IPS-NIHi7 (cell line): ENCODE results near the gene SEH1L.
A peak's percentile ranks its signal among the peaks of the same experiment; 100 is the strongest.
"Not testable (repeated sequence)": the region's sequence is repeated elsewhere in the genome, so short reads cannot be mapped to it uniquely, and the experiment has no call there.

Experiments used
- DNase-seq: peaks from one replicate; pipeline ENCODE4 v3.0.0; 2012; ENCODE audit warnings: mixed read lengths; ENCODE audit errors: extremely low spot score

SEH1L gene

DNA sequence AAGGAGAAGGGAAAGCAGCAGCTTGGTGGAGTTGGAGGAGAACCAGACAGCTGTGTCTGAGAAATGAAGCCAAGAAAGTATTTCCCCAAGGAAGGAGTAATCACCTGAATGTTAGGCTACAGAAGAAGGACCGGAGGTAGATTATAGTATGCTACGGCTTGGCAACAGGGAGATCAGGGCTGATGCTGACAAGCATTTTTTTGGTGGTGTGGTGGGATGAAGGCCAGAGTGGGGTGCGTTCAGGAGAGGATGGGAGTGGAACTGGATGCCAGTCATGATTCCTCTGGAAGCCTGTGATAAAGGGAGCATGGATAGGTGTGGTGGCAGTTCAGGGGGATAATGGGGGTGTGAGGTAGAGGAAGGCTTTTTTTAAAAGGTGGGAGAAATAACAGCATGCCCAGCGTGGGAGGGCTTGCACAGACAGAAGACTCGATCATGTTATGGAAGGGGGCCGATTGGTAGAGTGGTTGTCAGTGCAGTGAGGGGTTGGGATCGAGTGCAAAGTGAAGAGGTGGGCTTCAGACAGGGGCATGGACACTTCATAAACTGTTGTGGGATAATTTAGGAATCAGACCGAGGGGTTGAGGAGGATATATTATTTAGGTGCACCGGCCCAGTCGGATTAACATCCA, 49.0 kb downstream of the SEH1L start:
- DNase-seq: no peak

DNA sequence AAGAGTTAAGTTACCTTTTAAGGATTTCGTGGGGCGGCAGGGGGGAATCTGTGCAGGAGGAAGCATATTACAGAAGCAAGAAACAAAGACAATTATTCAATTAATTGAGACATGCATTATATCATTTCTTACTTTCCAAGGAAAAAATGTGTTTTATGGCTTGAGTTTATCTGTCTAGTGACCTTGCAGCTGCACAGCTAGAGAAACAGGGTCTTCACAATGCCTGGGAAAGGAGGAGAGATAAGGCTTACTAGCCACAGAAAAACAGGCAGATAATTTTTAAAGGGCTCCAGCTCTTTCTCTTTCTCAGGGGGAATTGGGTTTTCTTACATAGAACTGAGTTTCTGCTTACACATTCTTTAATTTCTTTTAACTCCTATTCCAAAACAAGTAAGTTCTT, 49.5 kb downstream of the SEH1L start:
- DNase-seq: not testable (repeated sequence)

DNA sequence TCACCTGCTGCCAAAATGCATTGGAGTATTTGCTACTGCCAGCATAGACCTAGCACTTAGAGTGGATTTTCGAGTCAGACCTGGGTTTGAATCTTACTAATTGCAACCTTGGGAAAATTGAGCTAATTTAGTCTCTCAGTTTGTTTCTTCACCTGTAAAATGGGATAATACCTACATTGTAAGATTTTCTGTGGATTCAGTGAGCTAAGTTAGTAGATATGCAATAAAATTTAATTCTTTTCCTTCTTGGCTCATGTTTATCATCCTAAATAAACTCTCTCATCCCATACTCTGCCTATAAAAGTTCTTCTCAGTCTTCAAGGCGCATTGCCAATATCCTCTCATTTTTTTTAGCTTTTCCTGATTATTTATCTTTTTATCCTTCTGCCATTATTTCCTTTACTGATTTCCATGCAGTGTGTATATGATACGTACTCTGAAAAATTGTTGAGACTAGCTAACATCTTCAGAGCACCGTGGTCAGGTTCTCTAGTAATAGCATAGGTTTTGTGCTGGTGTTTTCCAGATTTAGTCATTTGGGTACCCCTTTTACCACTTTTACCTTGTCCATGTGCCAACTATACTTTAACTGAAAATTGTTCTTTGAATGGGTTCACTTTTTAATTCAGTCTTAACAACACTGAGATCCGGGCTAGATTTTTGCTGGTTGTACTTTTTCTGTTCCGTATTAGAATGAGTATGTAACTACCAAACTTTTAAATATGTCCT, 50.7 kb downstream of the SEH1L start:
- no peak for DNase-seq

DNA sequence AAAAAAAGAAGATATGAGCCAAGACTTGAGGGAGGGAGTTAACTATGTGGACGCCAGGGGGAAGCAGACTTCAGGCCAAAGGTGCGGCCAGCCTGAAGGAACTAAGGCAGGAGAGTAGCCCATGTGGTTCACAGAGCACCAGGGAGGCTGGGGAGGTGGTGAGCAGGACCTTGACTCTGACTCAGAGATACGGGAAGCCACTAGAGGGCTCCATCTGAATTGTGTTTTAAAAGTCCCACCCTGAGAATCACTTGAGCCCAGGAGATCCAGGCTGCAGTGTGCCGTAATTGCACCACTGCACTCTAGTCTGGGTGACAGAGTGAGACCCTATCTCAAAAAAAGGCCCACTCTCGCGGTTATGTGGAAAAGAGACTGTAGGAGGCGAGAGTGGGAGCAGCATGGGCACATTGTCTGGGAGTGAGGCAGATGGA, 55.7 kb downstream of the SEH1L start:
- DNase-seq: peak; percentile 89

DNA sequence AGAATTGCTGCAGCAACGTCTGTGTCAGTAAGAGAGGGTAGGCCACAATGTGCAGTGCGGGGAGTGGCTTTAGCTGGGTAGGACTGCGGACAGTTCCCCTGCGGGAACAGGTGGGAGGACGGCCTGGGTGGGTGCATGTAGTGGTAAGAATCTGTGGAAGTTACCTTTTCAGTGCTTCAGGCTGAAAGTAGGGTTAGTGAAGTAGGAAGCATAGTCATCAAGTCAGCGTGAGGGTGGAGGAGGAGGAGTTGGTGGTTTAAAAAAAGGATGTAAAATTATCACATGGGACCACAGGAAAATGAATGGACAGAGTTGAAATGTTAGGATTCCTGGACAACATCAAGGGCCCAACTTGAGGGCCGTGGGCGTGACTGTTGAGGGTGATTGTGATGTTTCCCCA, 56.6 kb downstream of the SEH1L start:
- no peak for DNase-seq

DNA sequence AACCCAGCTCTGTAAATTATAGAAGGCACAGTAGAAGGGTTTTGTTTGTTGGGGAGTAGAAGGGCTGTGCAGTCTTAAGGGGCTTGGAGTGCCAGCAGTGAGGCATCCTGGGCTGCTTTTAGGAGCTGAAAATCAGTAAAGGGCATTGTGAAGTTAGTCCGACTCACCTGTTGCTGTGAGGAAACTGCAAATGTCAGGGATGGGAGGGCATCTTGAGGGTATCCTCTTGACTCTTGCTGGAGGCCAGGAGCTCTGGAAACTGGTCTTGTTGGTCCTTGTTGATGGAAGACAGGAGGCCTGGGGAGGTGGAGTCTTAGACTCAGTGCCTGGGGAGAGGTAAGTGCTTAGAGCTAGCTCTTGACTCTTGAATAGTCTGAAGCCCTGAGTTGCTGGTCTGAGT, 57.5 kb downstream of the SEH1L start:
- DNase-seq: no peak

DNA sequence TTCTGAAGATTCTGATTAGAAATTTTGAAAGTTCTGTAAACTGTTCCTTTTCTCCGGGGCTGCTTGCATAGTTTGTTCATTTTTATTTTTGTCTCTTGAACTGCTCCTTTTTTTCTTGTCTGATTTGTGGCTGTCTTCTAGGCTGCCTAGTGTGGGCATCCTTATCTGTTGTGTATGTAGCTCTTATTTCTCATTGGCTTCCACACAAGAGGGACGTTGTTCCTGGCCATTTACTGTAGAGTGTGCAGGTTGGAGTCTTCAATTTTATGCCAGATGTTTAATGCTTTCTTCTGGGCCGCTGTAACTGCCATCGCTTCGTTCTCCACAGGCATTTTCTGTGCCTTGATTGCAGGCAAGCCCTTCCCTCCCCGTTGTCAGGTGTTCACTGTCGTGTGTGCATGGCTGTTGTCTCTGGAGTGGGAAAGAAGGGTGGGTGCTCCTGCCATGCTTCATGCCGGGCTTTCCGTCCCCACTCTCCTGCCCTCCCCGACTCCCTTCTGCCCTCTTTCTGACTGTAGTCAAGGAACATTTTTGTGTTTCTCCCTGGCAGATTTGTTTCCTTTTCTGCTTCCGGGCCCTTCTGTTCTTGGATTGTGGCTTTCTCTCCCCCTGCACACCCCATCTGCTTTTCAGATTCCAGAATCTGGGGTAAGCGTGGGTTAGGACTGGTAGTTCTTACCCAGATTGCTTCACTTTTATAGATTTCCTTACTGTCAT, 58.9 kb downstream of the SEH1L start:
- DNase-seq: no peak

DNA sequence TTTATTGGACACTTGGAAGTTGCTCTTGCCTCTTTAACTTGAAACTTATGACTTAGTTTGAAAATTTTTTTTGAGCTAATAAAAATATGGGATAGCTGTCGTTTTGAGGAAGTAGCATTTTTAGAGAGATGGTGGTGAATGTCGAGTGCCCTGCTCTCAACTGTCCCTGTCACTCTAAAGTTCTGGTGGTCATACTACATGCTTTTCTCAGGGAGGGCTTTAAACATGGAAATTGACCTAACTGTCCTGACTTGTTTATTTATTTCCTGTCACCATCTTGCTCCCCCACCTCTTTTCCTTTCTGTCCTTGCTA, 59.4 kb downstream of the SEH1L start:
- no peak for DNase-seq

DNA sequence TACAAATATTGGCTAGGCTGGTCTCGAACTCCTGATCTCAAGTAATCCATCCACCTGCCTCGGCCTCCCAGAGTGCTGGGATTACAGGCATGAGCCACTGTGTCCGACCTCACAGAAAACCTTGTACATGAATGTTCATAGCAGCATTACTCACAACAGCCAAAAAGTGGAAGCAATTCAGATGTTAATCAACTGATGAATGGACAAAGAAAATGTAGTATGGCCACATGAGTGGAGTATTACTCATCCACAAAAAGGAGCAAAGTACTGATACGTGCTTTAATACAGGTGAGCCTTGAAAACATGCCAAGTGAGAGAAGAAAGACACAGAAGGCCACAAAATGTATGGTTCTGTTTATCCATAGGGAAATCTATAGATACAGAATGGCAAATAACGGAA, 63.9 kb downstream of the SEH1L start:
- DNase-seq: no peak

DNA sequence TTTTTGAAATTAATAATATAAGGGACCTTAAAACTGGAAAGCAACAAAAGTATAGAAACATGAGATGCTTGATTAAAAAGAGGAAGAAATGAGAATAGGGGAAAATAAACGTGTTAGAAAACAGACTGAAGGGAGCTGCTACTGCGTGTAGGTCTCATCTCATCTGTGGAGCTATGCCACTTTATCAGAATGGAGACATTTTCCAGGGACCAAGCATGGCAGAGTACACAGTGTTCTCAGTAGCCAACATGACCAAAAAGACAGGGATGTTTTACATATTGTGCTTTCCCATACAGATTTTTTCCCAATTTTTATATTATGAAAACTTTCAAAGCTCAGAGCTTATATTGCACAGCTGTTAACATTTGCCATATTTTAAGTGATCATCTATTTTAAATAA, 66.4 kb downstream of the SEH1L start:
- no peak for DNase-seq

DNA sequence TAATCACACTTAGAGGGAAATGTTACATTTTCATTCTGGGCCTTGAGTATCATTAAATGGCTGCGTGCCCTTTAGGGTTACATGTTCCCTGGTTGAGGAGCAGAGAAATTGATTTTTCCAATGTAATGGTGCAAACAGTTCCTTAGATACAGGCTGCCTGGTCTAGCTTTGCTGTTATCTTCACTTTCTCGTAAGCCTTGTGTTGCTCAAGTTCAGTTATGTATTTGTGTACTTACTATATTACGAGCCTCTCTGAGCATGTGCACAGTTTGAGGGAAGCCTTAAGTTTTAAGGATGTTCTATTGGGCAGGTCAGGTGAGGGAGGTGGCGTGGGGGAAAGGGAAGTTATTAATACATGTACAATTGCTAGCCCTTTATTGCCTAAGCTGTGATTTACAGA, 67.0 kb downstream of the SEH1L start:
- no peak for DNase-seq

DNA sequence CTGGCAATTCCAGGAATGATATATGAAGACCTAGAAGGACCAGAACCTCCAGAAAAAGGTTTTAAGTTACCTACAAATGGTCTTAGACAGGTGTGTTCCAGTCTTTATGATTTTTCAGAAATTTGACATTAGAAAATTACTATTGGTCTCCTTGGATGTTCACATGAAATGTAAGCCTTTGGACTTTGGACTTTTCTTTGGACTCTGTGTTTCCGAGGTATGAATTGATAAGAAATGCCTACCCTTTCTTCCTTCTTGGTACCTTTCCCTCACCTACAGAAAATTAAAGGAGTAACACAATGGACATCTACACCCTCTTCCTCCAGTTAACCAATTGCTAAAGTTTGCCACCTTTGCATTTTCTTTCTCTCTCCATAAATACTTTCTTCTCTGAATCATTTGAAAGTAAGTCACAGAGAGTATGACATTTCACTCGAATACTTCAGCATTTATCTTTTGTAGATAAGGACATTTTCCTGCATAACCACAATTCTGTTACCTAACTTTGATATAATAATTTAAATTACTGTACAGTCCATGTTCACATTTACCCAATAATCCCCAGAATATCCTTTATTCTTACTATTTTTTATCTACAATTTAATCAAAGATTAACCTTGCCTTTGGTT, 69.5 kb downstream of the SEH1L start:
- no peak for DNase-seq

DNA sequence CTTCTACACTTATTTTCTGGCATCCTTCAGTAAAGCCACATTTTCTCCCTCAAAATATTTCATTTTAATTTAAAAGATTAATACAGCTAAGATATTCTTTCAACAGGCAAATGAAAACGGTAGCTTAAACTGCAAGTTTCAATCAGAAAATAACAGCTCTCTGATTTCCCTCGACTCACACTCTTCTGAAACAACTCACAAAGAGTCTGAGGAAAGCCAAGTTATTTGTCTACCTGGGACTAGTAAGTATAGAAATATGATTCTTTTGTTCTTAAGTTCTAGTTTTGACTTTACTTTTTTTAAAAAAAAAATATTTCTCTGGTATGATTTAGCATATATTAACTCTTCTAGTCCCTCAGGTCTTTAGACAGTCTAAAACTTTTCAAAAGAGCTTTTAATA, 70.6 kb downstream of the SEH1L start:
- DNase-seq: no peak

DNA sequence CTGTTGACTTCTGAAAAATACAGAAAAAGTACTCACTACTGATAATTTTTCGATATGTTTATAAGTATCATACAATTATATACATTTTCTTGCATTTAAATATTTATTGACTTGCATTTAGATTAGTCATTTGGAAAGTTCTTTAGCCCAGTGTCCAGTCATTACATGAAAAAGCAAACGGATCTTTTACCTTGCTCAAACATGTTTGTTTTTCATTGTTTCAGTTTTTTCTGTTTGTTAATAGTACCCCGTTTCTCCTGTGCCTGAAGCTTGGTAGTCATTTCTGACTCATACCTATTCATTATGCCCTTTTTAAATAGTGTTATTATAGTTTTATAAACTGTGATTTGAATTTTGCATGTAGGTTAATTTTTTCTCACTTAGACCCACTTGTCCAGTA, 71.5 kb downstream of the SEH1L start:
- no peak for DNase-seq

DNA sequence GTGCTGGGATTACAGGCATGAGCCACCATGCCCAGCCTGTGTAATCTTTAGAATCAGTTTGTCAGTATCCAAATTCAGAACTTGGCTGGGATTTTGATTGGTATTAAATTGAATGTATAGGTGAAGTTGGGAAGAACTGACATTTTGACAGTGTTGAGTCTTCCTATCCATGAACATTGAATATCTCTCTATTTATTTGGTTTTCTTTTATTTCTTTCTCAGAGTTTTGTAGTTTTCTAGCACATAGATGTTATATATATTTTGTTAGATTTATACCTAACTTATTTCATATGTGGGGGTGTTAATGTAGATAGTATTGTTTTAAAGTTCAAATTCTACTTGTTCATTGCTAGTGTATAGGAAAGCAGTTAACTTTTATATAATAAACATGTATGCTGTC, 74.8 kb downstream of the SEH1L start:
- DNase-seq: no peak

DNA sequence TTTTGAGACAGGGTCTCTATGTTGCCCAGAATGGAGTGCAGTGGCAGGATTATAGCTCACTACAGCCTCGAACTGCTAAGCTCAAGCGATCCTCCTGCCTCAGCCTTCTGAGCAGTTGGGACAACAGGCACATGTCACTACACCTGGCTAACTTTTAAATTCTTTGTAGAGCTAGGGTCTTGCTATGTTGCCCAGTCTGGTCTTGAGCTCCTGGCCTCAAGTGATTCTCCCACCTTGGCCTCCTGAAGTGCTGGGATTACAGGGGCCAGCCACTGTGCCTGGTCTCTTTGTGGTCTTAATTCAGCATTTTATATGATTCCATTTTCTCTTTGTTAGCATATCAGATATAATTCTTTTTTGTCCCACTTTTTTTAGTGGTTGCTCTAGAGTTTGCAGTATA, 77.4 kb downstream of the SEH1L start:
- no peak for DNase-seq

DNA sequence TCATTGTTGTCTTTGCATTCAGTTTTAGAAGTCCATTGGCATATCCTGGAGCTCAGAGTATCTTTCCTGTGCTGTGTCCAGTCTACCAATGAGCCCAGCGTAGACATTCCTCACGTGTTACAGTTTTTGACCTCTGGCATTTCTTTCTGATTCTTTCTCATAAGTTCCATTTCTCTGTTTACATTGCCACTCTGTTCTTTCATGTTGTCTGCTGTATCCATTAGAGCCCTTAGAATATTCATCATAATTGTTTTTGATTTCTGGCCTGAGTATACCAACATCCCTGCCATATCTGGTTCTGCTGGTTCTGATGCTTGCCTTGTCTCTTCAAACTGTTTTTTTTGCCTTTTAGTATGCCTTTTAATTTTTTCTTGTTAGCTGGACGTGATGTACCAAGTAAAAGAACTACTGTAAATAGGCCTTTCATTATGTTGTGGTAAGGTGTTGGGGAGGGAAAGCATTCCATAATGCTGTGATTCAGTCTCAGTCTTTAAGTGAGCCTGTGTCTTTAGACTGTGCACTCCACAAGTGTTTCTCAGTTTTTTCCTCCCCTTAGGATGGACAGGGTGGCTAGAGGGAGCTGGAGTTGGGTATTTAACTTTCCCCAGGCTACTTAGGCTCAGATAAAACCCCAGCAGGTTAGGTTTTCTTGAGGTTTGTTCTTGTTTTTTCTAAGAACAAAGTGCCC, 78.9 kb downstream of the SEH1L start:
- no peak for DNase-seq

DNA sequence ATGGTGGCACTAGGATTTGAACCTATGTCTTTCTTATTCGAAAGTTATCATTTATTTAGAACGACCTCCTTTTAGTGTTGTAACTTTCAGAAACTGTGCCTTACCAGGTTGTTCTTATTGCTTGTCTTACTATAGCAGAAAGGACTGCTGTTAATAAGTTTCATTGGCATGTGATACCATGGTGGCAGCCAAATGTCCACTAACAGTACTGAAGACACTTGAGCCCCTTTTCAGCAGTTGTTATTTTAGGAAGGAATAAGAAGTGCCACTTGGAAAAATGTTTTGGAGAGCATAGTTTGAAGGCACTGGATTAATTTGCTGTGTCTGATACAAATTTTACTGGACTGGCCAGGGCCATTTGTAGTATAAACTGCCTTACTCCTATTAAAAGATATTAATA, 81.1 kb downstream of the SEH1L start:
- no peak for DNase-seq

DNA sequence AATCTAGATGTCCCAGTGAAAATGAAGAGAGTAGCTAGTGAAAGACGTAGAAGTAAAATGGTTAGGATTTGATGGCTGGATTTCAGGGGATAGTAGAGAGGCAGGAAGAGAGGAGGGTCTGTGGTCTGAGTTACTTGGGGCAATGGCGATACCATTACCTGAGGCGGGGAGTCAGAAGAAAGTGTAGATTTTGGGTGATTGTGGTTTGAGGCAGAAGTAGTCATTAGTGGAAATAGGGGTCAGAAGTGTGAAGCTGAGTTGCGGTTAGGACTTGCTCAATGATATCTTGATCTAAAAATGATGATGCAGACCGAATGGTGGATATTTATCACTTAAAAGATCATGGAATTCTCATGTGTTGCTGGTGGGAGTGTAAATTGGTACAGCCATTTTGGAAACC, 84.4 kb downstream of the SEH1L start:
- DNase-seq: no peak

DNA sequence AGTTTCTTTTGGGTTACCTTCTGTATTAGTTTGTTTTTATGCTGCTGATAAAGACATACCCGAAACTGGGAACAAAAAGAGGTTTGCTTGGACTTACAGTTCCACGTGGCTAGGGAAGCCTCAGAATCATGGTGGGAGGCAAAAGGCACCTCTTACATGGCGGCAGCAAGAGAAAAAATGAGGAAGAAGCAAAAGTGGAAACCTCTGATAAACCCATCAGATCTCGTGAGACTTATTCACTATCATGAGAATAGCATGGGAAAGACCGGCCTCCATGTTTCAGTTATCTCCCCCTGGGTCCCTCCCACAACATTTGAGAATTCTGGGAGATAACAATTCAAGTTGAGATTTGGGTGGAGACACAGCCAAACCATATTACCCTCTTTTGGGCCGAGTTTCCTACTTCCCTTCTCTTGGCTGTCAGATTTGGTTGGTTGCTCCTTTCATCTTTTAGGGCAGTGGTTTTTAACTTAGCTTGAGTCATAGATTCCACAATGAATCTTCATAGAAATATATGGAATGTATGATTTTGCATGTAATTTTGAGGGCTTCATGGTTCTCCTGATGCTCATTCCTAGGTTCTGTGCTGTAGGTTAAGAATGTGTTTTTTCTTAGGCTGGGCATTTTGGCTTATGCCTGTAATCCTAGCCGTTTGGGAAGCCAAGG, 87.6 kb downstream of the SEH1L start:
- DNase-seq: no peak

DNA sequence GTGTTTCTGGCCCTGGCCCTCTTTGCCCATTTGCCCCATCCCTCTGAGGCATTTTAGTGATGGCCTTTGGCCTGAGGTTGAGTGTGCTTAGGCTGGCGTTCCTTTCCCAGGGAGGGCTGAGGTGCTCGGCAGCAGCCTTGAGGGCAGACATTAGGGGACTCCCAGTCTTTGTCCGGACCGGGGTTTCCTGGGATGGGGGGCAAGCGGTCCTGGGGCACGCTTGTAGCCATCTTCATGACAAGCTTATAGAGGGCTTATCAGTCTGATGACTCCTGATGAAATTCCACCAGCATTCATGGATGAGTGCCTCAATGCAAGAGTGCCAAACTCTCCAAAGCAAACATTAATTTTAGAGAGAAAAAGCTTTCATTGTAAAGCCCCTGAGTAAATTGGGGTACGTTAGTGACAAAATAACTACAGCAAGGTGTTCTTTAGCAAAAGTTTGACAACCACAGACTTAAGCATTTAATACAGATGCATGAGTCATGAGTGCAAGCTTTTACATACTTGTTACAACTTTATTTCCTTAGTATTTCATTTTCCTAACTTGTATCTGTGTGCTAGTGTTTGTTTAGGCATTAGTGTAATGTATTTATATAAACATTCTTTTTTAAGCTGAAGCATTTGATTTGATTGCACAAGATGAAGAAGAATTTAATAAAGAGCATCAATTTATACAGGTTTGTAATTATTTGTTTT, 89.0 kb downstream of the SEH1L start:
- no peak for DNase-seq
